LNCaP clone FGC (cell line): ENCODE results near the gene CEP83.

Experiments
- DNase-seq: peaks from one replicate; pipeline ENCODE4 v3.0.0-alpha.2; 2011; ENCODE audit warnings: low read depth
- H3K4me3 ChIP-seq: 2 replicates; pipeline ENCODE4 v1.5.1; 2011; ENCODE audit warnings: mild to moderate bottlenecking, low read depth, low read length, control low read depth
- TF ChIP-seq, protein P1 (sequence below): IDR thresholded peaks from 2 replicates; pipeline ENCODE4 v1.5.1; 2012; ENCODE audit warnings: mild to moderate bottlenecking; ENCODE audit not compliant: control insufficient read depth, insufficient read depth; ENCODE audit errors: extremely low read depth

CEP83 gene

DNA sequence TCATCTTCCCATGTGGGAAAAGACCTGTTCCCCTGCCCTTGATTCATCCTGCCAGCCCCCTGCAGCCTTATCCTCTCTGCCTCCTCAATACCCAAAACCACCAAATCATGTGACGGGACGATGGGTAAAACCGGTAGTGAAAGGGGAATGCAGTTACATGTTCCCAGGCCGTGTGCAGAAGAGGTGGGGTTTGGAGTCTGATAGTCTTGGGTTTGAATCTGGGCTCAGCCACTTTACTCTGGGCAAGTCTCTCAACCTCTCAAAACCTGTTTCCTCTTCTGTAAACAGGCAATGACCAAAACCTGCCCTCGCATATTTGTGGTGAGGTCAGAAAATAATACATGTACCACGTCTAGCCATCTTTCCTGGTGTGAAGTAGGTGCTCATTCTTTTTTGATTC lies 188.3 kb downstream of the CEP83 start:
- DNase-seq = no peak
- H3K4me3 ChIP-seq = no peak overlapping the region
- TF ChIP-seq, protein P1, sequence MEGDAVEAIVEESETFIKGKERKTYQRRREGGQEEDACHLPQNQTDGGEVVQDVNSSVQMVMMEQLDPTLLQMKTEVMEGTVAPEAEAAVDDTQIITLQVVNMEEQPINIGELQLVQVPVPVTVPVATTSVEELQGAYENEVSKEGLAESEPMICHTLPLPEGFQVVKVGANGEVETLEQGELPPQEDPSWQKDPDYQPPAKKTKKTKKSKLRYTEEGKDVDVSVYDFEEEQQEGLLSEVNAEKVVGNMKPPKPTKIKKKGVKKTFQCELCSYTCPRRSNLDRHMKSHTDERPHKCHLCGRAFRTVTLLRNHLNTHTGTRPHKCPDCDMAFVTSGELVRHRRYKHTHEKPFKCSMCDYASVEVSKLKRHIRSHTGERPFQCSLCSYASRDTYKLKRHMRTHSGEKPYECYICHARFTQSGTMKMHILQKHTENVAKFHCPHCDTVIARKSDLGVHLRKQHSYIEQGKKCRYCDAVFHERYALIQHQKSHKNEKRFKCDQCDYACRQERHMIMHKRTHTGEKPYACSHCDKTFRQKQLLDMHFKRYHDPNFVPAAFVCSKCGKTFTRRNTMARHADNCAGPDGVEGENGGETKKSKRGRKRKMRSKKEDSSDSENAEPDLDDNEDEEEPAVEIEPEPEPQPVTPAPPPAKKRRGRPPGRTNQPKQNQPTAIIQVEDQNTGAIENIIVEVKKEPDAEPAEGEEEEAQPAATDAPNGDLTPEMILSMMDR = no peak

DNA sequence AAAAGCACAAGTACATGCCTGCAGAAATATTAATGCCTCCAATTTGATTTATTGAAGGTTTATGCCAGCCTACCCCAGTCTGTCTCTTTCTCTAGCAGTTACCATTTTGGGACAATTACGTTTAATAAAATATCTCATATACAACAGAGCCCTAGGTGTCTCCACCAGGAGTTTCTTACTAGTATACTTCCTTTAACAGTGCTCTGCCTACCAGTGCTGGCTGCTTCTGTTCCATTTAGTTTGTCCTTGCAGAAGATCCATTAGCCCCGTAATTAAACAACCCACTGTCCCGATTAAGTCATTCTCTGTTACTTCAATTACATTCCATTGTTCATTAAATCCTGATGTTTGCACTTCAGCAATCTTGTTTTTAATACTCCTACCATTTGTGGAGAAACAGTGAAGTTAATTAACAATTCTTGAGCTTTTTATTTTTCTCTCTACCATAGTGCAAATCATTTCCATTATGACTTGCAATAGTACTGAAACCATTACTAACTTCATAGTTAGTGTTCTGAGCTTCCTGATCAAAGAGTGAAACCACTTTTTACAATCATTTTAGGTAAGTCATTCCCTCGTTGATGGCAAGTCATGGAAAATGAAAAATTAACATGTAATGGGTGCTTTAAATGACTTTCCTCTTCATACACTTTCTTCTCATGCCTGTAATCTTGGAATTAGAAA lies 190.2 kb downstream of the CEP83 start:
- no peak for DNase-seq
- TF ChIP-seq, protein P1 = no peak

DNA sequence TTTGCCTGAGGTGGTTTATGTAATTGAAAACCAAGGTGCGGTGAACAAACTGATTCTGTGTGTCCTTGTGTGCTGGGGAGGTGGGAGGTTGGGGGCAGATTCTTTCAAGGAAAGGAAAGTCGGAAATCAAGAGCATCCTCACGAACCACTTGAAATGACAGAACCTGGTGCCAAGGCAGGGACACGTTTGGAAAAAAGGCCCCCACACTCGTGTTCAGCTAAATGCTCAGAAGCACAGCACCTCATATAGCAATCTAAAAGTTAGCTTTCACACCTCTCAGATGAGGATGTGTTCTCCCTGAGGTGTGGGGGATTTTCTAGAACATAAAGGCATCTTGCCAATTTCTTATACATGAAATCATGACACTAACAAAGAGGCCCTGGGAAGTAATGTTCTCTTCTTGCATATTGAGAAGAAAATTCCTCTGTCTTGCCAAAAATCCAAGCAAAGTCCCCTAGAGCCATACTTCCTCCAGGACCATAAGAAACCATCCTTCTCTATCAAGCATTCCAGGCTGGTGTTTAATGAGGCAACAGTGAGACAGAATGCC lies 191.7 kb downstream of the CEP83 start:
- DNase-seq = no peak
- no peak overlapping the region for H3K4me3 ChIP-seq
- TF ChIP-seq, protein P1 = no peak

More for the DNA sequence above, 190.2 kb downstream of the CEP83 start:
- no peak overlapping the region for H3K4me3 ChIP-seq

DNA sequence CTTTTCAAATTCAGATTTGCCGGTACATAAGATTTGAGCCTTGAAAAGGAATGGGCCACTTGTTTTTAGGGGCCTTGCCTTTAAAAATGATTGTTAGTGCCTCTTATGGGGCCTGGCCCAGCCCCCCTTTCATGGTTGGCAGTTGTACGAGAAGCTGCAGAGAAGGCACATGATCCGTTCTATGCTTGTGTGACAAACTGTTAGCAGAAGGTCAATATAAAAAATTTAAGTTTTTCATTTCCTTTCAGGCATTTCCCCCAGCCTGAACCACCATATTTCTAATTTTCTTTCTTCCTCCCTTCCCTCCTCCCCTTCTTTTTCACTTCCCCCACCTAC lies 192.2 kb downstream of the CEP83 start:
- no peak for DNase-seq
- TF ChIP-seq, protein P1 = no peak
- H3K4me3 ChIP-seq = no peak overlapping the region

DNA sequence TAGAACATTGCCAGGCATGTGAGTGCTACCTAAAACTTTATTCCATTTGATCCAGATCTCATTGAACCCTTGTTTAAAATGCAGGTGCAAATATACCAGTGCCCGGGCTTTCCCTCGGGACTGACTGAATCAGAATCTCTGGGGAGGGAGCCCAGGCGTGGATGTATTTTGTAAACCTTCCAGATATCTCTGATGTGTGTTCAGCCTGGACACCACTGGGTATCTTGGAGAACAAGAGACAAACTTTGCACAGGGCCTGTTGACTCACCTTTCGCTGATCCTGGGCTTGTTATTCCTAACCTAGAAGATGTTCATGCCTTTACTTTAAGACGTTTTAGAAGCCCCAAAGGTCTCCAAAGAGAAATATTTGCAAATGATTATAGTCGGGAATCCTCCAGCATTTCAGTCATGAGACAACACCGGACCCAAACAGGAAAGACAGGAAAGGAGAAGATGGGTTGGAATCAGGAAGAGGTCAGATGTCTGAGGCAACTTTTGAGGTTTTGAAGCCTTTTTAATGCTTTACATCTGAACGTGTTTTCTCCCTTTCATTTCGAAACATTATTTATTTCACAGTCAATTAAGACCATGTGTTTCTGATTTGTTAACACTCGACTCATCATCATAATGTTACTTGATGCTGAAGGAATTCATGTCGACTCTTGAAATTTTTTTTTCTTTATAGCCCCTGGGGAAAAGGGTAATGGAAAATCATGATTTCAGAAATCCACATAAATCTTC lies 192.7 kb downstream of the CEP83 start:
- no peak for DNase-seq
- H3K4me3 ChIP-seq = no peak overlapping the region
- TF ChIP-seq, protein P1 = no peak

DNA sequence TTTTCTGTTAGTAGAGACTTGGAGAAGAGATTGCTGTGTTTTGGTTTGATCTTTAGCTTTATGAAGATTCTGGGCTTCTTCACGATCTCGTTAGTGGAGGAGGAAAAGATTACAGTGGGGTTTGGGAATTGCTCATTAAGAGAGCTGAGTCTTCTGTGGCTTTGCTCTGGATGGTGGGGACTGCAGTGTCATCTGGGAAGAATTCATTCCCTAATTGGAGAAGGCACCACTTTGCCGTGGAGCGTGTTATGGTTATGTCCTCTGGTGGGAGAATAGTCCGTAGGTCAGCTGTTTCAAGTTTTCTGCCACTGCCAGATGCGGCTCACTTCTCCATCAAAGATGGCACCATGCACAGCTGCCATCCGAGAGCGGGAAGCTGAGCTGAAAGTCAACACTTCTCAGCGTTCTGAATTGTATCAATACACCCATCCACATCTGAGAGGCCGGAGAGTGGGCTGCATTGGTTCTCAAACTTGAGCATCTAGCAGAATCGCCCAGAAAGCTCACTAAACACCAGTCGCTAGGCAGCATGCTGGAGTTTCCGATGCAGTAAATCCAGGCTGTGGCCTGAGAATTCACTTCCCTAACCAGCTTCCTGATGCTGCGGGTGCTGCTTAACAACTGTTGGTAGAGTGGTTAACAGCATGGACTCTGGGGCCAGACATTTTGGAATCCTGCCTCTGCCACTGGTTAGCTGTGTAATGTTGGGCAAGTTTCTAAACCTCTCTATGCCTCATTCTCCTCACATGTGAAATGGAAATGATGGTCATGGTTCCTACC lies 193.5 kb downstream of the CEP83 start:
- TF ChIP-seq, protein P1 = no peak
- no peak overlapping the region for H3K4me3 ChIP-seq
- DNase-seq = no peak
